ENCODE data around the gene C18orf63. TPM values are rescaled to one million over a fixed set of nuclear protein-coding genes. Genes with fewer than 3 reads are reported as not detected.

Gene C18orf63
- total and polyA plus RNA-seq, 3 donors from 2014 or later = 9.8 to 22.1 (median 13.7) TPM

- TF ChIP-seq, protein P1, sequence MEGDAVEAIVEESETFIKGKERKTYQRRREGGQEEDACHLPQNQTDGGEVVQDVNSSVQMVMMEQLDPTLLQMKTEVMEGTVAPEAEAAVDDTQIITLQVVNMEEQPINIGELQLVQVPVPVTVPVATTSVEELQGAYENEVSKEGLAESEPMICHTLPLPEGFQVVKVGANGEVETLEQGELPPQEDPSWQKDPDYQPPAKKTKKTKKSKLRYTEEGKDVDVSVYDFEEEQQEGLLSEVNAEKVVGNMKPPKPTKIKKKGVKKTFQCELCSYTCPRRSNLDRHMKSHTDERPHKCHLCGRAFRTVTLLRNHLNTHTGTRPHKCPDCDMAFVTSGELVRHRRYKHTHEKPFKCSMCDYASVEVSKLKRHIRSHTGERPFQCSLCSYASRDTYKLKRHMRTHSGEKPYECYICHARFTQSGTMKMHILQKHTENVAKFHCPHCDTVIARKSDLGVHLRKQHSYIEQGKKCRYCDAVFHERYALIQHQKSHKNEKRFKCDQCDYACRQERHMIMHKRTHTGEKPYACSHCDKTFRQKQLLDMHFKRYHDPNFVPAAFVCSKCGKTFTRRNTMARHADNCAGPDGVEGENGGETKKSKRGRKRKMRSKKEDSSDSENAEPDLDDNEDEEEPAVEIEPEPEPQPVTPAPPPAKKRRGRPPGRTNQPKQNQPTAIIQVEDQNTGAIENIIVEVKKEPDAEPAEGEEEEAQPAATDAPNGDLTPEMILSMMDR (IDR thresholded peaks at IDR 0.05) = no peak
- no peak for TF ChIP-seq POLR2A (IDR thresholded peaks at IDR 0.05)
- WGBS, 2 donors = 70 to 79% methylated on average over 4 of the region's 4 CpGs
- H3K36me3 ChIP-seq (ENCODE audit: low read depth, missing control alignments) = no peaks in the 10 kb centered on the region
- intact Hi-C loops (cut with DNase I; ENCODE audit: low total_unique reads) = no loop called here
- no peak overlapping the region for H3K27ac ChIP-seq
- DNase-seq = no peak
- no peaks in the 10 kb centered on the region for H3K9me3 ChIP-seq
- no peak overlapping the region for H3K4me3 ChIP-seq
- H3K27me3 ChIP-seq = no peaks in the 10 kb centered on the region
- peaks cover 5% of the 10 kb centered on the region for H3K4me1 ChIP-seq
Measured at GRCh38 chr18:74400813-74401212, 85.2 kb downstream of the C18orf63 start.

- 91 to 92% methylated on average over 9 of the region's 9 CpGs for WGBS, 2 donors
Measured at GRCh38 chr18:74402806-74403433, 87.3 kb downstream of the C18orf63 start.

GRCh38 chr18:74407888-74408287 lies 92.2 kb downstream of the C18orf63 start:
- 49 to 69% methylated on average over 2 of the region's 2 CpGs for WGBS, 2 donors
- DNase-seq = no peak

More at GRCh38 chr18:74402806-74403433, 87.3 kb downstream of the C18orf63 start:
- DNase-seq = no peak
- H3K4me3 ChIP-seq = no peak overlapping the region
- intact Hi-C loops (cut with DNase I; ENCODE audit: low total_unique reads) = no loop called here
- no peaks in the 10 kb centered on the region for H3K4me1 ChIP-seq
- no peaks in the 10 kb centered on the region for H3K36me3 ChIP-seq (ENCODE audit: low read depth, missing control alignments)
- no peaks in the 10 kb centered on the region for H3K27me3 ChIP-seq
- H3K9me3 ChIP-seq = no peaks in the 10 kb centered on the region
- no peak overlapping the region for H3K27ac ChIP-seq
- TF ChIP-seq, protein P1 (IDR thresholded peaks at IDR 0.05) = no peak
- TF ChIP-seq POLR2A (IDR thresholded peaks at IDR 0.05) = no peak

More at GRCh38 chr18:74407888-74408287, 92.2 kb downstream of the C18orf63 start:
- H3K27ac ChIP-seq = no peak overlapping the region
- no peaks in the 10 kb centered on the region for H3K4me1 ChIP-seq
- TF ChIP-seq POLR2A (IDR thresholded peaks at IDR 0.05) = no peak
- TF ChIP-seq, protein P1 (IDR thresholded peaks at IDR 0.05) = no peak
- H3K4me3 ChIP-seq = no peak overlapping the region
- no peaks in the 10 kb centered on the region for H3K27me3 ChIP-seq
- intact Hi-C loops (cut with DNase I; ENCODE audit: low total_unique reads) = no loop called here
- no peaks in the 10 kb centered on the region for H3K9me3 ChIP-seq
- H3K36me3 ChIP-seq (ENCODE audit: low read depth, missing control alignments) = no peaks in the 10 kb centered on the region

Other genes starting within 250 kb of the C18orf63 start
- gene FBXO15, start 168.0 kb upstream of the C18orf63 start, total RNA-seq = 10 to 100 TPM; 20.8 to 39.1 TPM
- gene FBXO15, start 168.0 kb upstream of the C18orf63 start, polyA plus RNA-seq (ENCODE audit: insufficient read depth, low read depth, low replicate concordance) = 46.0 TPM
- gene TIMM21, start 167.3 kb upstream of the C18orf63 start, total RNA-seq = 10 to 100 TPM; 33.0 to 34.3 TPM
- gene TIMM21, start 167.3 kb upstream of the C18orf63 start, polyA plus RNA-seq (ENCODE audit: insufficient read depth, low read depth, low replicate concordance) = 27.8 TPM
- 10 to 100 TPM; 77.2 to 96.0 TPM for gene CYB5A, start 23.9 kb upstream of the C18orf63 start, total RNA-seq
- 126 TPM for gene CYB5A, start 23.9 kb upstream of the C18orf63 start, polyA plus RNA-seq (ENCODE audit: insufficient read depth, low read depth, low replicate concordance)
- 10 to 100 TPM; 16.2 to 17.0 TPM for gene DIPK1C, start 141.5 kb downstream of the C18orf63 start, total RNA-seq
- gene DIPK1C, start 141.5 kb downstream of the C18orf63 start, polyA plus RNA-seq (ENCODE audit: insufficient read depth, low read depth, low replicate concordance) = 9.3 TPM
- gene CNDP2, start 180.5 kb downstream of the C18orf63 start, total RNA-seq = 10 to 100 TPM; 72.0 to 84.5 TPM
- 74.4 TPM for gene CNDP2, start 180.5 kb downstream of the C18orf63 start, polyA plus RNA-seq (ENCODE audit: insufficient read depth, low read depth, low replicate concordance)
- 1 to 10 TPM in 1 of 2 donors, under 1 TPM in 1; 0.31 to 1.3 TPM for gene CNDP1, start 218.7 kb downstream of the C18orf63 start, total RNA-seq
- gene CNDP1, start 218.7 kb downstream of the C18orf63 start, polyA plus RNA-seq (ENCODE audit: insufficient read depth, low read depth, low replicate concordance) = 0.40 TPM